Right ventricle myocardium superior (tissue), 1 donor: ENCODE measurements around the gene OR2T4. TPM values are rescaled to one million over a fixed set of nuclear protein-coding genes. Genes with fewer than 3 reads are reported as not detected.

Source experiments
- total RNA-seq: library from RNA; stranded (reverse); fragmentation: NEBNext Ultra II Directional; extraction: Animal tissue kit (Norgen Biotek cat#: 25700); gene quantifications from one replicate; pipeline ENCODE4 v1.2.1, GENCODE V29; 2021
- donor health status: DM: no; HTN: yes; CAD: no; lungs with severe emphysema.

Gene OR2T4
- total RNA-seq, 1 donor from 2014 or later: not detected

Other genes with a start within 250 kb of the OR2T4 start
- not detected for gene OR2M5, start 216.5 kb upstream of the OR2T4 start, total RNA-seq
- not detected for gene OR2M2, start 186.8 kb upstream of the OR2T4 start, total RNA-seq
- gene OR2M3, start 164.4 kb upstream of the OR2T4 start, total RNA-seq: not detected
- not detected for gene OR2M4, start 130.2 kb upstream of the OR2T4 start, total RNA-seq
- gene OR2T33, start 83.7 kb upstream of the OR2T4 start, total RNA-seq: not detected
- gene OR2T12, start 58.2 kb upstream of the OR2T4 start, total RNA-seq: not detected
- gene OR2M7, start 37.1 kb upstream of the OR2T4 start, total RNA-seq: not detected
- not detected for gene OR14C36, start 12.9 kb upstream of the OR2T4 start, total RNA-seq
- gene OR2T6, start 14.1 kb downstream of the OR2T4 start, total RNA-seq: not detected
- not detected for gene OR2T1, start 41.4 kb downstream of the OR2T4 start, total RNA-seq
- gene OR2T2, start 84.0 kb downstream of the OR2T4 start, total RNA-seq: not detected
- gene OR2T3, start 111.7 kb downstream of the OR2T4 start, total RNA-seq: not detected
- gene OR2T5, start 126.9 kb downstream of the OR2T4 start, total RNA-seq: not detected
- gene OR2G6, start 146.4 kb downstream of the OR2T4 start, total RNA-seq: not detected
- gene OR2T29, start 201.1 kb downstream of the OR2T4 start, total RNA-seq: not detected
- not detected for gene OR2T34, start 213.1 kb downstream of the OR2T4 start, total RNA-seq
- not detected for gene OR2T10, start 236.0 kb downstream of the OR2T4 start, total RNA-seq